Immature natural killer cell (primary cell): ENCODE data around the gene ARF1. TPM values are rescaled to one million over a fixed set of nuclear protein-coding genes. Genes with fewer than 3 reads are reported as not detected.

Experiments used
- DNase-seq, 3 donors: peaks; one replicate each; pipeline ENCODE4 v3.0.0; 2022; ENCODE audit warnings: mixed read lengths in 1 of 3
- H3K27ac Mint-ChIP-seq, 6 donors: one replicate each; pipeline ENCODE4 v1.8.0; 2020; ENCODE audit warnings: mixed read lengths in 6 of 6, mild to moderate bottlenecking in 5 of 6, inconsistent platforms in 4 of 6, moderate library complexity in 3 of 6
- H3K27me3 Mint-ChIP-seq, 3 donors: one replicate each; pipeline ENCODE4 v1.8.0; 2020 to 2021; ENCODE audit warnings: low read depth in 3 of 3, mild to moderate bottlenecking in 3 of 3, mixed read lengths in 3 of 3, moderate library complexity in 3 of 3, inconsistent platforms in 1 of 3
- H3K36me3 Mint-ChIP-seq, 3 donors: one replicate each; pipeline ENCODE4 v1.8.0; 2020; ENCODE audit warnings: mixed read lengths in 3 of 3, inconsistent platforms in 2 of 3, mild to moderate bottlenecking in 2 of 3
- H3K4me1 Mint-ChIP-seq, 2 donors: one replicate each; pipeline ENCODE4 v1.8.0; 2020; ENCODE audit warnings: inconsistent platforms in 2 of 2, mild to moderate bottlenecking in 2 of 2, mixed read lengths in 2 of 2, moderate library complexity in 1 of 2
- H3K4me3 Mint-ChIP-seq, 5 donors: one replicate each; pipeline ENCODE4 v1.8.0; 2020; ENCODE audit warnings: mild to moderate bottlenecking in 5 of 5, mixed read lengths in 5 of 5, inconsistent platforms in 3 of 5, moderate library complexity in 3 of 5
- H3K9me3 Mint-ChIP-seq, 6 donors: one replicate each; pipeline ENCODE4 v1.8.0; 2020; ENCODE audit warnings: mild to moderate bottlenecking in 6 of 6, mixed read lengths in 6 of 6, inconsistent platforms in 4 of 6, moderate library complexity in 3 of 6
- polyA plus RNA-seq, 3 donors: library from polyadenylated mRNA; unstranded; fragments of 300-500 nt; fragmentation: Illumina TruSeq; gene quantifications; one replicate each; pipeline ENCODE4 v1.2.3, GENCODE V29; 2021

ARF1 gene
- polyA plus RNA-seq, 3 donors from 2014 or later: 533 to 916 (median 674) TPM

GRCh38 chr1:228092342-228093049 lies 10.0 kb downstream of the ARF1 start:
- Mint-ChIP-seq H3K4me3 (peak overlapping the region in 3 of 5 donors; percentile 13 to 38 (median 20)), H3K4me1 (peaks cover 88 to 94% of the 10 kb centered on the region in 2 donors), H3K9me3 (peaks cover 0 to 5% (median 2%) of the 10 kb centered on the region in 6 donors), H3K27ac (peak overlapping the region in 5 of 6 donors; percentile 27 to 94 (median 59)), H3K36me3 (peaks cover 13 to 22% (median 15%) of the 10 kb centered on the region in 3 donors), H3K27me3 (peaks cover 8 to 21% (median 11%) of the 10 kb centered on the region in 3 donors)
- DNase-seq: no peak

GRCh38 chr1:228093050-228093906 lies 10.8 kb downstream of the ARF1 start:
- H3K27ac Mint-ChIP-seq: peak overlapping the region in 1 of 6 donors; percentile 34
- peaks cover 13 to 28% (median 15%) of the 10 kb centered on the region in 3 donors for H3K36me3 Mint-ChIP-seq
- H3K9me3 Mint-ChIP-seq: peaks cover 0 to 5% (median 2%) of the 10 kb centered on the region in 6 donors
- DNase-seq: no peak
- H3K4me3 Mint-ChIP-seq: peak overlapping the region in 1 of 5 donors; percentile 13
- H3K4me1 Mint-ChIP-seq: peaks cover 85 to 93% of the 10 kb centered on the region in 2 donors
- peaks cover 7 to 27% (median 13%) of the 10 kb centered on the region in 3 donors for H3K27me3 Mint-ChIP-seq

GRCh38 chr1:228094432-228095016 lies 12.0 kb downstream of the ARF1 start:
- no peak for DNase-seq
- H3K36me3 Mint-ChIP-seq: peaks cover 16 to 34% (median 18%) of the 10 kb centered on the region in 3 donors
- peak overlapping the region in 4 of 6 donors; percentile 42 to 78 (median 54) for H3K27ac Mint-ChIP-seq
- H3K27me3 Mint-ChIP-seq: peaks cover 6 to 25% (median 15%) of the 10 kb centered on the region in 3 donors
- H3K4me1 Mint-ChIP-seq: peaks cover 73 to 89% of the 10 kb centered on the region in 2 donors
- peaks cover 0 to 5% (median 2%) of the 10 kb centered on the region in 6 donors for H3K9me3 Mint-ChIP-seq
- H3K4me3 Mint-ChIP-seq: peak overlapping the region in 1 of 5 donors; percentile 7

- no peak for DNase-seq
- peaks cover 18 to 34% (median 19%) of the 10 kb centered on the region in 3 donors for H3K36me3 Mint-ChIP-seq
- peaks cover 6 to 26% (median 21%) of the 10 kb centered on the region in 3 donors for H3K27me3 Mint-ChIP-seq
- H3K4me3 Mint-ChIP-seq: peak overlapping the region in 2 of 5 donors; percentile 5 to 7
- peaks cover 0 to 5% (median 2%) of the 10 kb centered on the region in 6 donors for H3K9me3 Mint-ChIP-seq
- peak overlapping the region in 5 of 6 donors; percentile 36 to 70 (median 55) for H3K27ac Mint-ChIP-seq
- H3K4me1 Mint-ChIP-seq: peaks cover 66 to 84% of the 10 kb centered on the region in 2 donors
Observed at GRCh38 chr1:228095161-228095560, 12.7 kb downstream of the ARF1 start.

GRCh38 chr1:228095938-228096337 lies 13.4 kb downstream of the ARF1 start:
- peaks cover 18 to 34% (median 19%) of the 10 kb centered on the region in 3 donors for H3K36me3 Mint-ChIP-seq
- peaks cover 0 to 5% (median 2%) of the 10 kb centered on the region in 6 donors for H3K9me3 Mint-ChIP-seq
- peaks cover 59 to 76% of the 10 kb centered on the region in 2 donors for H3K4me1 Mint-ChIP-seq
- peaks cover 6 to 25% (median 19%) of the 10 kb centered on the region in 3 donors for H3K27me3 Mint-ChIP-seq
- DNase-seq: no peak
- peak overlapping the region in 5 of 6 donors; percentile 4 to 70 (median 36) for H3K27ac Mint-ChIP-seq
- H3K4me3 Mint-ChIP-seq: no peak overlapping the region

- Mint-ChIP-seq H3K4me1 (peaks cover 56 to 74% of the 10 kb centered on the region in 2 donors), H3K4me3 (no peak overlapping the region), H3K27me3 (peaks cover 6 to 30% (median 19%) of the 10 kb centered on the region in 3 donors), H3K36me3 (peaks cover 18 to 34% (median 19%) of the 10 kb centered on the region in 3 donors), H3K27ac (peak overlapping the region in 4 of 6 donors; percentile 22 to 61 (median 42)), H3K9me3 (peaks cover 0 to 5% (median 2%) of the 10 kb centered on the region in 6 donors)
- no peak for DNase-seq
Observed at GRCh38 chr1:228096416-228097332, 14.2 kb downstream of the ARF1 start.

GRCh38 chr1:228097333-228098081 lies 15.0 kb downstream of the ARF1 start:
- Mint-ChIP-seq H3K36me3 (peaks cover 18 to 34% (median 19%) of the 10 kb centered on the region in 3 donors), H3K4me1 (peaks cover 48 to 66% of the 10 kb centered on the region in 2 donors), H3K27ac (peak overlapping the region in 5 of 6 donors; percentile 27 to 72 (median 55)), H3K27me3 (peaks cover 6 to 30% (median 20%) of the 10 kb centered on the region in 3 donors), H3K4me3 (no peak overlapping the region), H3K9me3 (peaks cover 0 to 5% (median 2%) of the 10 kb centered on the region in 6 donors)
- no peak for DNase-seq

- Mint-ChIP-seq H3K4me3 (no peak overlapping the region), H3K9me3 (peaks cover 0 to 5% (median 3%) of the 10 kb centered on the region in 6 donors), H3K27me3 (peaks cover 9 to 35% (median 22%) of the 10 kb centered on the region in 3 donors), H3K27ac (peak overlapping the region in 5 of 6 donors; percentile 11 to 72 (median 61)), H3K36me3 (peaks cover 18 to 34% (median 19%) of the 10 kb centered on the region in 3 donors), H3K4me1 (peaks cover 43 to 62% of the 10 kb centered on the region in 2 donors)
- DNase-seq: no peak
Observed at GRCh38 chr1:228098323-228098931, 15.9 kb downstream of the ARF1 start.

GRCh38 chr1:228099331-228099732 lies 16.8 kb downstream of the ARF1 start:
- Mint-ChIP-seq H3K4me3 (no peak overlapping the region), H3K4me1 (peaks cover 45 to 63% of the 10 kb centered on the region in 2 donors), H3K27ac (peak overlapping the region in 5 of 6 donors; percentile 14 to 62 (median 45)), H3K27me3 (peaks cover 8 to 32% (median 25%) of the 10 kb centered on the region in 3 donors), H3K36me3 (peaks cover 18 to 31% (median 19%) of the 10 kb centered on the region in 3 donors), H3K9me3 (peaks cover 0 to 5% (median 3%) of the 10 kb centered on the region in 6 donors)
- DNase-seq: no peak

- Mint-ChIP-seq H3K27ac (peak overlapping the region; percentile 74 to 94 (median 88)), H3K27me3 (peaks cover 10 to 29% (median 23%) of the 10 kb centered on the region in 3 donors), H3K36me3 (peaks cover 7 to 14% (median 8%) of the 10 kb centered on the region in 3 donors), H3K9me3 (peaks cover 0 to 2% (median 0%) of the 10 kb centered on the region in 6 donors), H3K4me3 (peak overlapping the region; percentile 61 to 78 (median 76)), H3K4me1 (peaks cover 35 to 50% of the 10 kb centered on the region in 2 donors)
- DNase-seq: no peak
Observed at GRCh38 chr1:228100822-228101613, 18.5 kb downstream of the ARF1 start.

GRCh38 chr1:228101614-228101993 lies 19.1 kb downstream of the ARF1 start:
- H3K27me3 Mint-ChIP-seq: peaks cover 10 to 29% (median 21%) of the 10 kb centered on the region in 3 donors
- peaks cover 7 to 14% (median 8%) of the 10 kb centered on the region in 3 donors for H3K36me3 Mint-ChIP-seq
- H3K9me3 Mint-ChIP-seq: peaks cover 0 to 2% (median 0%) of the 10 kb centered on the region in 6 donors
- H3K4me1 Mint-ChIP-seq: peaks cover 31 to 45% of the 10 kb centered on the region in 2 donors
- H3K27ac Mint-ChIP-seq: peak overlapping the region; percentile 74 to 94 (median 88)
- peak overlapping the region; percentile 61 to 78 (median 76) for H3K4me3 Mint-ChIP-seq
- DNase-seq: no peak
